Measurements from ENCODE around the gene GOLT1A.

DNA sequence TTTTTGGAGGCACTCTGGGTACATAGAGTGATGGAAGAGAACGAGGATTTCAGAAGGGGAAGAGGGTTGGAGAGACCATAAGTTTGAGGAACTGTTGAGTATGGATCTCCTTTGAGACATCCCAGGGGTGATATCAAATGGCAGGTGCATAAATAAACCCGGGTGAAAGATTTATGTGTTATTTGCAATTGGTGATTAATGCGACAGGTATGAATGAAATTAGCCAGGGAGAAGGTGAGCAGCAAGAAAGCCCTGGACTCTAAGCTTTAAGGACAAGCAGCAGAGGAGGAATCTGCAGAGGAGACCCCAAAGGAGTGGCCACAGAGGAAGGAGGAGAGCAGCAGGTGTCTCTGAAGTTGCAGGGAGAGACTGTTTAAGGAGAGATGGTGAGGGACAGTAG is 38.8 kb downstream of the GOLT1A start:
- TF ChIP-seq CTCF (IDR thresholded peaks at IDR 0.05): no peak
- no peak for TF ChIP-seq ZFX (IDR thresholded peaks at IDR 0.05; ENCODE audit: borderline replicate concordance)

Data from 22Rv1 (cell line).